RPMI8226 (cell line): Measurements from ENCODE around the gene ZFP36L2.

Experiments
- DNase-seq: peaks from one replicate; pipeline ENCODE4 v3.0.0-alpha.2; 2015

ZFP36L2 gene

GRCh38 chr2:43184339-43184895 lies 42.0 kb downstream of the ZFP36L2 start:
- no peak for DNase-seq

DNA sequence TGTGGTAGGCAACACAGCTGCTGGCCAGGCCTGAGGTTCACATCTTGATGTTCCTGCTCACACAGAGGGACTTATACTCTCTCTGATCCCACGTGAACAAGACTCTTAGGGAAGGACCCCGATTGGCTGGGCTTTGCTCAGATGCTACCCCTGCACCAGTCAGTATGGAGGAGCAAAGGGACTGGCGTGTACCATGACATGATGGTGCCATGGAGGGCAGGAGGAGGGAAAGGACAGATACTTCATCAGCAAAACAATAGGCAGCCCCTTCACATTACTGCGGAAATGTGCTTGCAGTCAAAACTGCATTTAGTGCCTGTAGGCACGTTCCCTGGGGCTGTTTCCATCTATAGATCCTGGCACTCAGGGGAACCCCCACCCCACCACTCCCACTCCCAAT lies 42.7 kb downstream of the ZFP36L2 start:
- DNase-seq, result no peak

DNA sequence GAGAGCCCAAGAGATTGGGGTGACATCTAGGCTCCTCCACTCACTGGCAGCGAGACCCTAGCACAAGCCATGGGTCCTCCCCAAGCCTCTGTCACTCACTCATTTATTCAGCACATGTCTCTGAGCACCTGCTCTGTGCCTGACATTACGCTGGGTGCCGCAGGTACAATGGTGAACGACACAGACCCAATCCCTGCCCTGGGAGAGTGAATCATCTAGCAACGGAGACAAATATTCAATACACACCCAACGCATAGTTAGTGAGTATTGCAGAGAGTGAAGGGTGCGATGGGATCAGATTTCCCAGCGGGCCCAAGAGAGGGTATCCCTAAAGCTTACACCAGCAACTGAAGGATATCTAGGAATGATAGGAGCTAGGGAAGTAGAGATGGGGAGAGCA lies 45.5 kb downstream of the ZFP36L2 start:
- DNase-seq, result no peak

- no peak for DNase-seq
Measured at GRCh38 chr2:43179942-43180341, 46.5 kb downstream of the ZFP36L2 start.

GRCh38 chr2:43178602-43179542 lies 47.5 kb downstream of the ZFP36L2 start:
- DNase-seq, result peak; percentile 74

- DNase-seq, result no peak
Measured at GRCh38 chr2:43178055-43178598, 48.3 kb downstream of the ZFP36L2 start.

DNA sequence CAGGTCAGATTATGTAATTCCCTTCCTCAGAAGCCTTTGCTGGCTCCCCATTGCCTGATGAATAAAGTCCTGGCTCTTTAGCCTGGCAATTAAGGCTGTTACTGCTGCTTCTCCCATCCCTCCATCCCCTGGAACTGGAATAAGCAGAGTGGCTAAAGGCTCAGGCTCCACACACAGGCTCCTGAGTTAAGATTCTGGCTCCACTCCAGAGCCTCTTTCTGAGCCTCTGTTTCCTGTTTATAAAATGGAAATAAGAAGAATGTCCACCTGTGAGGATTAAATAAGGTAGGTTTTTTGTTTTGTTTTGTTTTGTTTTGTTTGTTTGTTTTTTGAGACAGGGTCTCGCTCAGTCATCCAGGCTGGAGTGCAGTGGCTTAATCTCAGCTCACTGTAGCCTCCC lies 50.0 kb downstream of the ZFP36L2 start:
- no peak for DNase-seq

GRCh38 chr2:43175876-43176275 lies 50.5 kb downstream of the ZFP36L2 start:
- DNase-seq, result no peak

DNA sequence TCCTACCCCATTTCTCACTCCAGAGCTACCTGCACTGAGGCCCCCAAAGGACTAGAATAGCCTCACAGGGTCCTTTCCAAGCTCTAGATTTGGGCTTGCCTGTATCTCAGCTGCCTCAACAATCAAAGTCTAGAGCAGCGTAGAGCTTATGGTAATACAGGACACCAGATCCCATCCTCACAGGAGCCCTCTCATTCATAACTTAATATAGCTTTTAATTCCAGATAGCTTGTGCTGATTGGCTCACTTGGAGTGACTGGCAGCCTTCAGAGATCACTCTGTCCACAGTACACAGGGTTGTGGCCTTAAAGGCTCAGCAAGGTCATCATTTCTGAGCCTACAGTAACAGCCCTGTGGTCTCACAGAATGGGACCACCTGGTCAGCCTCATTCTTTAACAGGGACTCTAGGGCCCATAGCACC lies 51.4 kb downstream of the ZFP36L2 start:
- DNase-seq, result peak; percentile 61

DNA sequence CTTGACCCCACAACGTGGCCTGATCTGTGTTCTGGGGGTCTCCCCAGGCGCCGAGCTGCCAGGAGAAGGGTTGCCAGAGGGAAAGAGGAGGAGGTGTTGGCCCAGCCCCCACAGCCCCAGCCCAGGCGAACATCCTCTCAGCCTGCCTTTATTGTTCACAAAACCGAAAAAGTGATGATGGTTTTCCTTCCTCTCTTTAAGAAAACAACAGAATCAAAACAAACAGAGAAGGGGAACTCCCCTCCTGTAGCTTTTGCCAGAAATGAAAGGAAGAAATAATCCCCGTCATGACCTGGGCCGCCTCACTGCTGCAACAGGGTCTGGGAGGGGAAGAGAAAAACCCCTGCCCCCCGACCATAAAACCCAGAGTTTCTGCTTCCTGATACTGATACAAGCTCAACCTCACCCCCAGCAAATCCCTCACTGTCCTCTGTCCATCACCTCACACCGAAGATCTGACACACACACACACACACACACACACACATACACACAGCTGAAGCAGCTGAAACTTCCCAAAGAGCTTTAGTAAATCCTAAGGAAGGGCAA lies 52.0 kb downstream of the ZFP36L2 start:
- peak; percentile 75 for DNase-seq
